CD4-positive, alpha-beta T cell treated with Interleukin-15 for 4 hours (primary cell): Measurements from ENCODE around the gene MAP1LC3B2.

ENCODE experiments used
- DNase-seq: peaks from one replicate; pipeline ENCODE4 v3.0.0-alpha.2; 2020; ENCODE audit warnings: low spot score

MAP1LC3B2 gene

GRCh38 chr12:116595672-116596071 is 36.5 kb downstream of the MAP1LC3B2 start:
- no peak for DNase-seq

GRCh38 chr12:116597886-116598285 is 38.7 kb downstream of the MAP1LC3B2 start:
- no peak for DNase-seq

- DNase-seq, result no peak
Measured at GRCh38 chr12:116598311-116599284, 39.4 kb downstream of the MAP1LC3B2 start.

- DNase-seq, result peak; percentile 47
Measured at GRCh38 chr12:116599285-116600136, 40.3 kb downstream of the MAP1LC3B2 start.

- DNase-seq, result no peak
Measured at GRCh38 chr12:116600959-116601918, 42.1 kb downstream of the MAP1LC3B2 start.

GRCh38 chr12:116601933-116602810 is 43.0 kb downstream of the MAP1LC3B2 start:
- no peak for DNase-seq

GRCh38 chr12:116603546-116604177 is 44.5 kb downstream of the MAP1LC3B2 start:
- no peak for DNase-seq

GRCh38 chr12:116604178-116604895 is 45.2 kb downstream of the MAP1LC3B2 start:
- no peak for DNase-seq

- DNase-seq, result no peak
Measured at GRCh38 chr12:116604951-116605641, 45.9 kb downstream of the MAP1LC3B2 start.

- no peak for DNase-seq
Measured at GRCh38 chr12:116606397-116606796, 47.2 kb downstream of the MAP1LC3B2 start.

GRCh38 chr12:116607039-116607438 is 47.9 kb downstream of the MAP1LC3B2 start:
- DNase-seq, result no peak

GRCh38 chr12:116609319-116610114 is 50.3 kb downstream of the MAP1LC3B2 start:
- peak; percentile 32 for DNase-seq

- DNase-seq, result no peak
Measured at GRCh38 chr12:116610971-116611541, 51.9 kb downstream of the MAP1LC3B2 start.

GRCh38 chr12:116612436-116612835 is 53.3 kb downstream of the MAP1LC3B2 start:
- no peak for DNase-seq

GRCh38 chr12:116613256-116613655 is 54.1 kb downstream of the MAP1LC3B2 start:
- DNase-seq, result no peak

GRCh38 chr12:116614194-116614915 is 55.2 kb downstream of the MAP1LC3B2 start:
- no peak for DNase-seq
